ENCODE results near the gene CCDC175. TPM values are rescaled to one million over a fixed set of nuclear protein-coding genes. Genes with fewer than 3 reads are reported as not detected.

CCDC175 gene
- total RNA-seq, 4 donors from 2014 or later = 0.41 TPM; not detected in 3

DNA sequence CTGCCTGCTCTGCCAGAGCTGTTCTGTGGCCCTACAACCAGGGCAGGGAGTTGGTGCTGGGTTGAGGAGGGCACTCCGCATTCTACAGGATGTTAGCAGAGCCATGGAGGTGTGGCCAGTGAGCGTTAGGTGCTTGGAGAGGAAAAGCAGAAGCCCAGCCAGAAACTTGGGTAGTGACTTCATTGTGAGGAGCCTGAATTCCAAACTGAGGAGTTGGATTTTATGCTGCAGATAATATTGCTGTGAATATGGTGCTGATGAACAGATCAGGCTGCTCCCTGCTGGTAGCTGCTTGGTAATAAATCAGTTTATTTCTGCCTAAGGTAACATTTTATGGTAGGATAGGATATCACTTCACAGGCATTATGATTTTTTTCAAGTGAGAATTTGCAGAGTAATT lies 7.1 kb upstream of the CCDC175 start:
- TF ChIP-seq POLR2A (IDR thresholded peaks at IDR 0.05) = no peak
- no peak for TF ChIP-seq CTCF (IDR thresholded peaks at IDR 0.05)
- DNase-seq = no peak
- intact Hi-C loops (cut with DNase I; ENCODE audit: low total_unique reads) = no loop called here

GRCh38 chr14:59582845-59583509 lies 6.4 kb upstream of the CCDC175 start:
- intact Hi-C loops (cut with DNase I; ENCODE audit: low total_unique reads) = no loop called here
- DNase-seq = no peak
- no peaks in the 10 kb centered on the region for H3K4me1 ChIP-seq
- no peak overlapping the region for H3K4me3 ChIP-seq
- H3K27ac ChIP-seq = no peak overlapping the region
- no peak for TF ChIP-seq POLR2A (IDR thresholded peaks at IDR 0.05)
- no peak for TF ChIP-seq CTCF (IDR thresholded peaks at IDR 0.05)
- no peaks in the 10 kb centered on the region for H3K9me3 ChIP-seq
- H3K36me3 ChIP-seq = no peaks in the 10 kb centered on the region
- H3K27me3 ChIP-seq = peaks cover 0 to 6% of the 10 kb centered on the region in 2 donors

More for the DNA sequence above, 7.1 kb upstream of the CCDC175 start:
- Histone ChIP-seq H3K27ac (no peak overlapping the region), H3K36me3 (no peaks in the 10 kb centered on the region), H3K27me3 (peaks cover 0 to 6% of the 10 kb centered on the region in 2 donors), H3K9me3 (no peaks in the 10 kb centered on the region), H3K4me3 (no peak overlapping the region), H3K4me1 (no peaks in the 10 kb centered on the region)

- no peaks in the 10 kb centered on the region for H3K9me3 ChIP-seq
- H3K4me1 ChIP-seq = no peaks in the 10 kb centered on the region
- intact Hi-C loops (cut with DNase I; ENCODE audit: low total_unique reads) = no loop called here
- DNase-seq = no peak
- H3K4me3 ChIP-seq = no peak overlapping the region
- no peak for TF ChIP-seq CTCF (IDR thresholded peaks at IDR 0.05)
- no peak for TF ChIP-seq POLR2A (IDR thresholded peaks at IDR 0.05)
- no peak overlapping the region for H3K27ac ChIP-seq
- H3K27me3 ChIP-seq = peaks cover 0 to 10% of the 10 kb centered on the region in 2 donors
- H3K36me3 ChIP-seq = no peaks in the 10 kb centered on the region
These were observed 5.5 kb upstream of the CCDC175 start for GRCh38 chr14:59582161-59582560.

DNA sequence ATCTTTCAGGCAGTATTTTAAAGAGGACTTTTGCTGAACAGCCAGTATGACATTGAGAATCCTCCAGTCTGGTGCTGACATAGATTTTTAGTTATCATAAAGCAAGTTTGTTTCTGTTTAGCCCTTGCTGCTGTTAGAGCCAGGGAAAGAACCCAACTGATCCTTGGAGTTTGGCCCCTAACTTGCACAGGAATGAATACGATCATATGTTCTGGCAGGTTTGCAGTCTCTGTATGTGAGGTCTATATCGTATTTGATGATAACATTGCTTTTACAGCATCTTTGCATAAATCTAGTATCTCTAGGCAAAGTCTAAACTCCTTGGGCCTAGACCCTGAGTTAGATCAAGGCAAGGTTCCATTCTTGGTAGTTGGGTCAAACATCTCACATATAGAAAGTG lies 4.3 kb upstream of the CCDC175 start:
- no peak overlapping the region for H3K4me3 ChIP-seq

More for the DNA sequence above, 4.3 kb upstream of the CCDC175 start:
- no peak for TF ChIP-seq CTCF (IDR thresholded peaks at IDR 0.05)
- TF ChIP-seq POLR2A (IDR thresholded peaks at IDR 0.05) = no peak
- Histone ChIP-seq H3K9me3 (no peaks in the 10 kb centered on the region), H3K27me3 (peaks cover 0 to 10% of the 10 kb centered on the region in 2 donors), H3K36me3 (no peaks in the 10 kb centered on the region), H3K27ac (no peak overlapping the region), H3K4me1 (no peaks in the 10 kb centered on the region)
- intact Hi-C loops (cut with DNase I; ENCODE audit: low total_unique reads) = no loop called here
- DNase-seq = no peak

Data from uterus (tissue), 4 donors.